GM23338 (cell line): ENCODE results near the gene TMEM131L. TPM values are rescaled to one million over a fixed set of nuclear protein-coding genes. Genes with fewer than 3 reads are reported as not detected.
"Not testable (repeated sequence)": the region's sequence is repeated elsewhere in the genome, so short reads cannot be mapped to it uniquely, and the experiment has no call there.

Source experiments
- ATAC-seq: fragments of 200-7000 bp; cut with Tn5 transposase; 3 replicates; pipeline ENCODE4 v1.9.1; 2020
- DNase-seq: peaks from one replicate; pipeline ENCODE4 v3.0.0-alpha.2; 2015; ENCODE audit warnings: low spot score
- H2AFZ ChIP-seq: fragments of 200-600 bp; sonication (generic); 2 replicates; pipeline ENCODE4 v1.8.0; 2016; ENCODE audit warnings: antibody characterized with exemption, mild to moderate bottlenecking, moderate library complexity
- H3F3A ChIP-seq: fragments of 200-600 bp; sonication (generic); replicated peaks from 2 replicates; pipeline ENCODE4 v1.8.0; 2017; ENCODE audit warnings: antibody characterized with exemption, mixed run types, low read depth
- H3K27ac ChIP-seq: fragments of 200-600 bp; sonication (generic); 2 replicates; pipeline ENCODE4 v1.6.1; 2016; ENCODE audit warnings: low read depth
- H3K27me3 ChIP-seq: fragments of 200-600 bp; sonication (generic); 2 replicates; pipeline ENCODE4 v1.8.0; 2016; ENCODE audit warnings: mild to moderate bottlenecking, mixed run types, moderate library complexity; ENCODE audit not compliant: insufficient read depth
- H3K36me3 ChIP-seq: fragments of 200-600 bp; sonication (generic); 2 replicates; pipeline ENCODE4 v1.8.0; 2016; ENCODE audit warnings: mild to moderate bottlenecking; ENCODE audit not compliant: insufficient read depth
- H3K4me1 ChIP-seq: fragments of 200-600 bp; sonication (generic); 2 replicates; pipeline ENCODE4 v1.8.0; 2016; ENCODE audit warnings: mild to moderate bottlenecking, moderate library complexity; ENCODE audit not compliant: insufficient read depth
- H3K4me2 ChIP-seq: fragments of 200-600 bp; sonication (generic); 2 replicates; pipeline ENCODE4 v1.7.1; 2017; ENCODE audit warnings: mixed run types
- H3K4me3 ChIP-seq: fragments of 200-600 bp; sonication (generic); 2 replicates; pipeline ENCODE4 v1.6.1; 2016; ENCODE audit warnings: mixed run types
- H3K79me2 ChIP-seq: fragments of 200-600 bp; sonication (generic); replicated peaks from 2 replicates; pipeline ENCODE4 v1.8.0; 2017; ENCODE audit warnings: mild to moderate bottlenecking; ENCODE audit not compliant: insufficient read depth
- H3K9me2 ChIP-seq: fragments of 200-600 bp; sonication (generic); 2 replicates; pipeline ENCODE4 v1.8.0; 2017; ENCODE audit not compliant: insufficient read depth
- H4K20me1 ChIP-seq: fragments of 200-600 bp; sonication (generic); replicated peaks from 2 replicates; pipeline ENCODE4 v1.8.0; 2017; ENCODE audit warnings: mild to moderate bottlenecking; ENCODE audit not compliant: insufficient read depth
- H3K27ac Mint-ChIP-seq: 2 replicates; pipeline ENCODE4 v1.8.0; 2020; ENCODE audit warnings: inconsistent platforms, mild to moderate bottlenecking, moderate library complexity, mixed read lengths
- H3K27me3 Mint-ChIP-seq: 3 replicates; pipeline ENCODE4 v1.8.0; 2022; ENCODE audit warnings: low read depth, mild to moderate bottlenecking, moderate library complexity, mixed read lengths, inconsistent platforms; ENCODE audit not compliant: insufficient read depth, poor library complexity
- H3K36me3 Mint-ChIP-seq: 3 replicates; pipeline ENCODE4 v1.8.0; 2021; ENCODE audit warnings: low read depth, mild to moderate bottlenecking, inconsistent platforms, moderate library complexity, mixed read lengths
- H3K4me1 Mint-ChIP-seq: 3 replicates; pipeline ENCODE4 v1.8.0; 2020; ENCODE audit warnings: mild to moderate bottlenecking, inconsistent platforms, mixed read lengths
- H3K4me3 Mint-ChIP-seq: 3 replicates; pipeline ENCODE4 v1.8.0; 2021; ENCODE audit warnings: moderate library complexity, mild to moderate bottlenecking, inconsistent platforms, mixed read lengths
- H3K9me3 Mint-ChIP-seq: 3 replicates; pipeline ENCODE4 v1.8.0; 2020; ENCODE audit warnings: moderate library complexity, mild to moderate bottlenecking, inconsistent platforms, mixed read lengths
- CTCF ChIP-seq, 2 experiments: fragments of 200-600 bp in 1 of 2; sonication (generic) in 1 of 2; conservative IDR thresholded peaks; 2 replicates each; pipeline versions ENCODE4 v1.5.1 to v1.6.1; 2016 to 2017; ENCODE audit warnings: antibody characterized with exemption in 2 of 2, low read depth in 2 of 2, mild to moderate bottlenecking in 2 of 2, moderate library complexity in 1 of 2
- ETS1 ChIP-seq: IDR thresholded peaks from 2 replicates; pipeline ENCODE4 v1.6.1; 2016; ENCODE audit warnings: antibody characterized with exemption
- EZH2 ChIP-seq: fragments of 200-600 bp; sonication (generic); IDR thresholded peaks from one replicate; pipeline ENCODE4 v1.8.0; 2017; ENCODE audit warnings: antibody characterized with exemption, mild to moderate bottlenecking, low read depth; ENCODE audit not compliant: unreplicated experiment
- EZH2phosphoT487 ChIP-seq: fragments of 200-600 bp; sonication (generic); IDR thresholded peaks from one replicate; pipeline ENCODE4 v1.8.1; 2018; ENCODE audit warnings: antibody characterized with exemption; ENCODE audit not compliant: unreplicated experiment
- JUNB ChIP-seq: IDR thresholded peaks from one replicate; pipeline ENCODE4 v1.6.1; 2016; ENCODE audit warnings: antibody characterized with exemption; ENCODE audit not compliant: unreplicated experiment
- POLR2AphosphoS5 ChIP-seq: IDR thresholded peaks from 2 replicates; pipeline ENCODE4 v1.6.1; 2016; ENCODE audit warnings: antibody characterized with exemption, low read depth
- REST ChIP-seq: IDR thresholded peaks from one replicate; pipeline ENCODE4 v1.6.1; 2018; ENCODE audit warnings: antibody characterized with exemption; ENCODE audit not compliant: unreplicated experiment
- STAT1 ChIP-seq: IDR thresholded peaks from one replicate; pipeline ENCODE4 v1.6.1; 2016; ENCODE audit warnings: antibody characterized with exemption; ENCODE audit not compliant: unreplicated experiment
- ZNF114 ChIP-seq: fragments of 250-450 bp; sonication (Bioruptor Pico); IDR thresholded peaks from 2 replicates; pipeline ENCODE4 v1.5.0; 2020; ENCODE audit warnings: mild to moderate bottlenecking, moderate library complexity
- polyA plus RNA-seq: library from polyadenylated mRNA; unstranded; fragments of >200 nt; fragmentation: Nextera tagmentation; extraction: Ambion mirVana; gene quantifications from 2 replicates; pipeline ENCODE4 v1.2.1, GENCODE V29; 2016
- total RNA-seq: library from RNA; depleted of rRNA; stranded (reverse); fragments of >200 nt; shearing (Covaris generic); gene quantifications from 2 replicates; pipeline ENCODE4 v1.2.3, GENCODE V29; 2014

Gene TMEM131L
- total and polyA plus RNA-seq, 2 experiments from 2014 or later, result 11.1 to 32.2 TPM

- Histone ChIP-seq H3K27ac (no peak overlapping the region), H2AFZ (no peak overlapping the region), H3K4me3 (no peak overlapping the region), H4K20me1 (0 out of 2 replicates have a peak, but pooled peaks cover 4% of the 10 kb centered on the region), H3K4me1 (no peaks in the 10 kb centered on the region), H3K36me3 (peaks cover 27% of the 10 kb centered on the region), H3K79me2 (no peaks in the 10 kb centered on the region), H3K4me2 (no peak overlapping the region), H3F3A (no peaks in the 10 kb centered on the region), H3K27me3 (no peaks in the 10 kb centered on the region), H3K9me2 (no peaks in the 10 kb centered on the region)
- DNase-seq (no peak), ATAC-seq (no peak)
- TF ChIP-seq POLR2AphosphoS5 (no peak), JUNB (no peak), CTCF (conservative IDR thresholded peaks at IDR 0.05; ENCODE audit: low read depth in 2 of 2) (no peak), EZH2phosphoT487 (no peak)
- Mint-ChIP-seq H3K4me3 (no peak overlapping the region), H3K27ac (no peak overlapping the region), H3K4me1 (no peaks in the 10 kb centered on the region), H3K9me3 (no peaks in the 10 kb centered on the region), H3K27me3 (no peaks in the 10 kb centered on the region), H3K36me3 (peaks cover 24% of the 10 kb centered on the region)
Observed at GRCh38 chr4:153603835-153604234, 137.7 kb downstream of the TMEM131L start.

- H3K4me1 ChIP-seq, H4K20me1 ChIP-seq, H3K9me3 Mint-ChIP-seq, H3K4me3 Mint-ChIP-seq, H3K9me2 ChIP-seq, H3K79me2 ChIP-seq, H3F3A ChIP-seq, H3K27me3 ChIP-seq, ATAC-seq, H3K27me3 Mint-ChIP-seq, H2AFZ ChIP-seq, H3K4me3 ChIP-seq, H3K27ac Mint-ChIP-seq, H3K4me1 Mint-ChIP-seq, DNase-seq, H3K27ac ChIP-seq, H3K4me2 ChIP-seq: not testable (repeated sequence)
- H3K36me3 Mint-ChIP-seq, result peaks cover 14% of the 10 kb centered on the region
- H3K36me3 ChIP-seq, result peaks cover 15% of the 10 kb centered on the region; the same call in 1 of the 2 replicates
Observed at GRCh38 chr4:153609070-153609469, 142.9 kb downstream of the TMEM131L start.

GRCh38 chr4:153610623-153611376 is 144.6 kb downstream of the TMEM131L start:
- Mint-ChIP-seq H3K4me3 (no peak overlapping the region), H3K36me3 (peaks cover 24% of the 10 kb centered on the region), H3K4me1 (peaks cover 6% of the 10 kb centered on the region), H3K27me3 (no peaks in the 10 kb centered on the region), H3K9me3 (no peaks in the 10 kb centered on the region), H3K27ac (no peak overlapping the region)
- ATAC-seq, result peak; percentile 76
- DNase-seq, result peak; percentile 30
- Histone ChIP-seq H3F3A (no peaks in the 10 kb centered on the region), H3K27me3 (no peaks in the 10 kb centered on the region), H4K20me1 (no peaks in the 10 kb centered on the region), H3K9me2 (no peaks in the 10 kb centered on the region), H3K79me2 (no peaks in the 10 kb centered on the region), H3K27ac (no peak overlapping the region), H2AFZ (no peak overlapping the region), H3K36me3 (peaks cover 10% of the 10 kb centered on the region), H3K4me2 (no peak overlapping the region), H3K4me1 (no peaks in the 10 kb centered on the region; the same call in 1 of the 2 replicates), H3K4me3 (no peak overlapping the region)
- no peak for TF ChIP-seq CTCF (conservative IDR thresholded peaks at IDR 0.05; ENCODE audit: low read depth in 2 of 2)
- no peak for TF ChIP-seq EZH2phosphoT487
- TF ChIP-seq ZNF114 (CRISPR knock-in tag), result no peak
- TF ChIP-seq REST, result no peak
- TF ChIP-seq ETS1, result no peak
- TF ChIP-seq POLR2AphosphoS5, result no peak
- TF ChIP-seq EZH2, result no peak
- TF ChIP-seq STAT1, result no peak
- TF ChIP-seq JUNB, result no peak
